ENCODE results near the gene EFCAB14.
A peak's percentile ranks its signal among the peaks of the same experiment; 100 is the strongest.
"Not testable (repeated sequence)": the region's sequence is repeated elsewhere in the genome, so short reads cannot be mapped to it uniquely, and the experiment has no call there.

Gene EFCAB14

GRCh38 chr1:46718727-46719622 is at the start of gene EFCAB14:
Gene EFCAB14 (minus strand): TSS chr1:46719114. CDS start chr1:46718087, 1,027 bp downstream.
- peak; percentile 84 for DNase-seq

GRCh38 chr1:46768445-46768844 is 49.5 kb upstream of the EFCAB14 start:
- DNase-seq: no peak

- no peak for DNase-seq
These were observed 48.9 kb upstream of the EFCAB14 start for GRCh38 chr1:46767649-46768282.

GRCh38 chr1:46764402-46764801 is 45.5 kb upstream of the EFCAB14 start:
- DNase-seq: no peak

- DNase-seq: no peak
These were observed 42.8 kb upstream of the EFCAB14 start for GRCh38 chr1:46761740-46762139.

GRCh38 chr1:46760558-46761166 is 41.7 kb upstream of the EFCAB14 start:
- DNase-seq: no peak

DNA sequence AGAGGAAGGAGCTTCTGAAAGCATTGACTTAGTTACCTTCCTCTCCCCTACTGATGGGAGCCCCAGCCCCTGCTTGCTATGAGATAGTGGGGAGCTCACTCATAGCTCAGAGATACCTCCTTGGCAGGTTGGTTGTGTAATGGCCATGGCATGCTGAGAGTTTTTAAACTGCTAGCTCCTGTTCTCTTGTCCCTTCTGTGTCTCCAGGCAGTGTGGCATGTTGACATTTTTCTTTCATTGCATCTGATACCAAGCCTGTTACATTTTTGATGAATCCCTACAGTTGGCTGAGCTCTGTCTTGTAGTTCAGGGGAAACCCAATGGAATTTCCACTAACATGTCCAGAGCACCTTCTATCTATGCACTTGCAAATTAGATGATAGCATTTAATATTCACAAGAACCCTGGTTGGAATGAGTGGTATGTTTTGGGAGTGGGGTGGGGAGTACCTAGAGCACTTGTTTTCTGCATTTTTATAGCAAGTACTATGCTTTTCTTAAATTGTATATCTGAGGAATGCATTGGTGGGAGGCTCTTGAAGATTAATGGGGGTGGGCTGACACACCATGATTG is 39.1 kb upstream of the EFCAB14 start:
- DNase-seq: no peak

DNA sequence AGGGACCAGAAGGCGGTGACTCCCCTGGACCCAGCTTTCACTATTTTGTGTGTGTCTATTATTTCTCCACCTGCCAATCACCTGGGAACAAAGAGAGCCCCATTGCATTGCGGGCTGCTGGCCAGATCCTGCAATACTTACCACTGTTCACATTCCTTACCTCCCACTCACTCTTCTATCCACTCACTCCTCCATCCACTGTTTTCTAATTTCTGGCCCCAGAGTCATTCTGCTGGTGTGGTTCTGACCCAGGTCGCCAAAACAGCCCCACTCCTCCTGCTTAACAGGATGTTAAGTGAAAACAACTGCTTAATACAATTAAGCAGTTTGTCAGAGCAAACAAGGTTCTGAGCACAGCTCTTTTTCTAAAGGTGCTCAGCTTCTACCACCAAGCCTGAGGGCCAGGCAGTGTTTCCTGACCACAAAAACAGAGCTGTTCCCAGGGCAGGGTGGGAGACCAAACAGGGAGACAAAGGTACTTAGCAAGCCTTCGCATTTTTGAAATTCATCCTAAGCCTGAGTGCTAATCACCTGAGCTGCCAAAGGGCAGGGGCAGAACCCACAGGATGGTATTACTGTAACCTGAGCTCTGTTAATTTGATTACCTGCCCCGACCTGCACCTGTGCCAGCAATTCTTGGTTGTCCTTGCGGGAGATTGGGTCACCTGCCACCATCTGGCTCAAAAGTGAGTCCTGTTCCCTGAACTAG is 38.5 kb upstream of the EFCAB14 start:
- DNase-seq: no peak

- DNase-seq: no peak
These were observed 36.2 kb upstream of the EFCAB14 start for GRCh38 chr1:46755121-46755520.

GRCh38 chr1:46754707-46755106 is 35.8 kb upstream of the EFCAB14 start:
- not testable (repeated sequence) for DNase-seq

DNA sequence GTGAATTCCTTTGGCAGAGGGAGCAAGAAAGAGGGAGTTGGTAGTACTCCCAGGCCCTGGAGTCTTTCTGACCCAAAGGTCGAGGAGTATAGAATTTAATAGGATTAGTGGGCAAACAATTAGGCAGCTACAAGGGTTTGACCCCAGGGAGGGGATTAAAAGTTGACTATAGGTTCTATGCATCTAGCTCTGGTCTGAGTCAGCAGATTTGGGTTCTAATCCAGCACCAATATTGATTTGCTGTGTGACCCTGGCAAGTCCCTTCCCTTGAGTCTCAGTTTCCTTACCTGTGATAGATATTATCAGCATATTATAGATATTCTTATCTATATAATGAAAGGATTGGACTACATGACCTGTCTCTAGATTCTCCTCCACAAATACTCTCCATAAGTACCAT is 35.1 kb upstream of the EFCAB14 start:
- no peak for DNase-seq

DNA sequence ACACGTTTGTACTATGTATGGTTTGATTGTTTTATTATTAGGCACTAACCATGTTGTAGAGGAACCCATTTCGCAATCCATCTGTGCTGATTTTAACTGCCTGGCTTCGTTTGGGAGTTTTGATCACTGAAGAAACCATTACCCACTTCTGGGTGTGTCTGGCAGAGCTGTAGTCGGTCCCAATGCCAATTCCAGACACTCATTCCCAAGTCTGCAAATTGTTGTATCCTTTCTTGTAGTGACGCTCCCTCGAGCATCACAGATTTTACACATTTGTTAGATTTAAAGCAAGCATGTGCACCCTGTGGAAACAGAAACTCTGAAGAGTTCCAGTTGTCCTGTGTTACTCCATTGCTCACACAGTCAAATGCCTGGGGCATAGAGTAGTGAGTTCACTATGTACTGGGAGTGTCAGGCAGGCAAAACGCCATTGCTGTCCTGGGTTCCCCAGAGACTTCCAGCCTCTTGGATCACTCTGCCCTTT is 31.0 kb upstream of the EFCAB14 start:
- DNase-seq: no peak

GRCh38 chr1:46749404-46749803 is 30.5 kb upstream of the EFCAB14 start:
- no peak for DNase-seq

DNA sequence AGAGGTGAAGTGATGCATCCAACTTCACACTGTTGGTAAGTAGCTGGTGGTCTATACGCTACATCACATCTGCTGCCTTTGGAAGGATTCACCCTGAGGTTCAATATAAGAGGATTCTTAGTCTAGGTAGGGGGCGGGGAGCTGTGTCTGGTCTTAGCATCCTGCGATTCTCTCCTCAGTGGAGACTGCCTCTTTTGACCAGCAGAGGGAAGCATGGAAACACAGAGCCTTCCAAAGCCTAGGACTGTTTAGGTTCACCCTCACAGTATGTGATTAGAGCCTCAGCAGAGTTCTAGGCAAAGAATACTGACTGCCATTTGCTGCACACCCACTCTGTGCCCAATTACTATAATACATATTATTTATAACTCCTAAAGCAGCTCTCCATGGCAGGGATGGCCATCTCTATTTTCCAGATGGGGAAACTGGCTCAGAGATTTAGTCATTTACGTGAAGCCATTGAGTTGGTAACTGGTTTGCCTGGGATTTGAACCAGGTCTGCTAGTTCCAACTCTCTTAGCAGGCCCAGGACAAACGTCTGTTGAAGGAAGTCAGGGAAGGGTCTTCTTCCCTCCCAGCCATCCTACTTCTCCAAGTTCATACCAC is 28.9 kb upstream of the EFCAB14 start:
- no peak for DNase-seq

GRCh38 chr1:46742069-46742468 is 23.2 kb upstream of the EFCAB14 start:
- DNase-seq: no peak

GRCh38 chr1:46735708-46736324 is 16.9 kb upstream of the EFCAB14 start:
- no peak for DNase-seq

- not testable (repeated sequence) for DNase-seq
These were observed 9.5 kb upstream of the EFCAB14 start for GRCh38 chr1:46728327-46728873.

GRCh38 chr1:46725736-46726108 is 6.8 kb upstream of the EFCAB14 start:
- DNase-seq: no peak

DNA sequence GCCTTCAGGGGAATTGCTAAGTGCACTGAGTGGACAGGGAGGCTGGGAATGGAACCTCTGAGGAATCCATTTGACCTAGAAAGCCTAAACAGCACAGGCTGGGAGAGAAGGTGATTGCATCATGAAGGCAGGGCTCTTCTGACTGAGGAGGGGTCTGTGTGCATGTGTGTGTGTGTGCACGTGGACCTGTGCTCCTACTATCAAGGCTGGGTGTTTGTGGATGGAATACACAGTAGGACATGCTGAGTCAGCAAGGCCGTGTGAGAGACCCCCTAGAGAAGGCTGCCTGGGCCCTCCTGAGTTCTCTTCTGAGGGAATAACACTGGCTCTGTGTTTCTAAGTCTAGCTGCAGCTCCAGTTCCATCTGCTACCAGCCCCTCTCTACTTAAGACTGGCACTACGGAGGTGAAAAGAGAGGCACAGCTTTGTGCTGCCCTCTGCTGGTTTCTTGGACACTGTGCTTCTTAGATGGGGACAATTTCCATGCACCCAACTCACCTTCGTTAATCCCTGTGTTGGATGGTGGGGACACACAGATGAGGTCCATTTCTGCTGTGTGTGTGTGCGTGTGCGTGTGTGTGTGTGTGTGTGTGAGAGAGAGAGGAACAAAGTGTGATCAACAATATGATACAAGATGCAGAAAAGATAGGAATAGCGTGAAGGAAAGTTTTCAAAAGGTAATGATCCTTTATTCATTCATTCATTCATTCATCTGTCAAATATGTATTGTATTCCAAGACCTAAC is 6.2 kb upstream of the EFCAB14 start:
- DNase-seq: no peak

DNA sequence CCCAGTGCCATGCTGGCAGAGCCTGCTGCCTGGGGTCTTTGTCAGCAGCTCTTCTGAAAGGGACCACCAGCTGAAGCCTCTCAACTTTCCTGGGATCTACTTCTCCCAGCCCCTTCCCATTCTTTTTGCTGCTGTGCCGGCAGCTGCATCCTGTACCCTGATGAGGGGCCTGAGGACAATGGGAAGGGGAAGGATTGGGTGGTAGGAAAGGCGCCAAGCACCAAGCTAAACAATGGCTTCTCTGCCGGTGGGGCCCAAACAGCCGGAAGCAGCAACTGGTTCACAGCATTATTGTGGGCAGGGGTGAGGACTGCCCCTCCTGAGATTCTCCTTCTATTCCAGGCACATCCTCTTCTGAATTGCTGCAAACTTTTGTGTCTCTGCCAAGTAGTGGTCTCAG is 5.0 kb upstream of the EFCAB14 start:
- DNase-seq: no peak

Measured in GOT3 (cell line).